NCI-H774 (cell line): ENCODE measurements around the gene OXSM.

ENCODE experiments used
- DNase-seq: peaks from one replicate; lab custom pipeline; 2025; lab: John Stamatoyannopoulos, UW

Gene OXSM

GRCh38 chr3:25804676-25805075 lies 14.8 kb downstream of the OXSM start:
- DNase-seq, result no peak

GRCh38 chr3:25812644-25813043 lies 22.8 kb downstream of the OXSM start:
- no peak for DNase-seq

DNA sequence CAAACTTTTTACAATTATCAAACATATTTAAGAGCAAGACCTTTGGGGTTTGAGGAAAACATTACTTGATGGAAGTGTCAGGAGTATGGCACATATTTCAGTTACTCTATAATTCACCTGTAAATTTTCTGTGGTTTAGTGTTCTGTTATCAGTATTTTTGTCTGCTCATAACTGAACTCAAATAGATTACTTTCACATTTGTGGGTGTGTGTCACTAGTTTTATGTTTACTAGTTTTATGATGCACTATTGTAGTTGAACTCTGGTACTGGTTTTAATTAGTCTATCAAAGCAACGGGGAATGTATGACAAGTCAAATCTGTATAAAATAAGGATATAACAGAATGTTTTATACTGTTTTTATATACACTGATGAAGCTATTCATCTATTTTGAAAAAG lies 27.2 kb downstream of the OXSM start:
- DNase-seq, result no peak

GRCh38 chr3:25817638-25818037 lies 27.7 kb downstream of the OXSM start:
- no peak for DNase-seq

GRCh38 chr3:25818335-25818734 lies 28.4 kb downstream of the OXSM start:
- DNase-seq, result no peak

DNA sequence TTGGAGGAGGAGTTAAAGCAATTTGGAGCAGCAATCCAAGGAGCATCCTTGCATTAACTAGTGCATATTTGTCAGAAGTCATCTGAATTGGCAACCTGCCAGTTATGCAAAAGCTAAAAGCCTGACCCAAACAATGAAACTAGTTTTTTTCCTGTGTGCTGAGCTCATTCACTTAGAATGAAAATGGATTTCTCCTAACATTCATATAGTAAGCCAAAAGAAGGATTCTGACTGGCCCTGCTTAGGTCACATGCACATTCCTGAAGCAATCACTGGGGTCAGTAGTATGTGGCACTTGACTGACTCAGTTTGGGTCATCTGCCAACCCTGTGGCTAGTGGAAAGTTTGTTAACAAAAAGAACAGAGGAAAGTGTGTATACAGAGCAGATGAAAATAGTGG lies 30.5 kb downstream of the OXSM start:
- DNase-seq, result no peak

- no peak for DNase-seq
Measured at GRCh38 chr3:25820816-25821486, 31.1 kb downstream of the OXSM start.

- DNase-seq, result no peak
Measured at GRCh38 chr3:25821746-25822573, 32.1 kb downstream of the OXSM start.

DNA sequence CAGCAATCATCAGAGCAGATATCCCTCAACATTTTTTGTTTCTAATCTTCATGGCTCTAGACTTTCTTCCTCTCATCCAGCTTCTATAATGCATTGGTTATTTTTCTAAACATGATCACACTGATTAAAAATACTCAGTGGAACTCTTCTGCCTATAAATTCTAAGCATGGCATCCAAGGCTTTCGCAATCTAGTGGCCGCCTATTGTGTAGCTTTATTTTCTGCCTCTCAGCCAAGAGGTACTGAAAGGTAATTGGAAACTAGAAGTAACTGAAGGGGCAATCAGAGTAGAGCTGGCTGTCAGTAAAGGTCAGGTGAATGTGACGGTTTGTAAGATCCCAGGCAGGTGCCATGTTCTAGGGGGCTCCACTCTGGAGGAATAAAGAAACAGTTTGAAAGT lies 33.4 kb downstream of the OXSM start:
- DNase-seq, result no peak

- DNase-seq, result no peak
Measured at GRCh38 chr3:25826510-25826909, 36.6 kb downstream of the OXSM start.

GRCh38 chr3:25830373-25831280 lies 40.7 kb downstream of the OXSM start:
- DNase-seq, result no peak

- DNase-seq, result no peak
Measured at GRCh38 chr3:25831578-25831977, 41.7 kb downstream of the OXSM start.

DNA sequence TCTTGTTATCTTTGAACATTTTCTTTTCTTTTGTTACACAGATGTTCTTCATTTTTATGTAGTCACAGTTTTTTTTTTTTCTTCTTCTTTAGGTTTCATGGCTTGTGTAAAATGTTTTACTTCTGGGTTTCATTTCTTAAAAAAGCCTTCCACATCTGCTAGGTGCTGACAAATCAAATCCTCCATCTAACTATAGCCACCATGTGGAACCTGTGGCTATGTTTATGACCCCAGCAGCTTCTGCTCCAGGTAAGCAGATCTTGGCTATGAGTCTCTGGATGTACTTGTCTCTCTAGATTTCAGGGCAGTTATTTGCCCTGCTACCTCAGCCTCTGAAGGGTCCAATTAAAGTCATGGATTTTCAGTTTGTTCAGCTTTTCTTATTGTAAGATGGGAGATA lies 44.5 kb downstream of the OXSM start:
- DNase-seq, result no peak

DNA sequence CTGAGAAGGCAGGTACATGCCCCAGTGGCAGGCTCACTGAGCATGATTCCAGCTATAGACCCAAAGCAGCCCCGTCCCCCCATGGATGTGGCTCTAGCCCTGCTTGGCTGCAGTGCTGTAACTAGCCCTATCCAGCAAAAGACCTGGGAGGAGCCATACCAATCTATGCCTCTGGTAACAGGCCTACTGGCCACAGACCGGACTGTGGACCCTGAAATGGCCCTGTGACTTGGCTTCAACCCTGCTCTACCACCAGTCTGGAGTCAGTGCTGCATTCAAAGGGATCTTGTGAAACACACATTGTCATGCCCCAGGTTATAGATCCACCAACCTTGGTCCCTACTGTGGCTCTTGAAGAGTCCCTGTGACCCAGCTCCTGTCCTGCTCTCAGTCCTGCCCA lies 46.7 kb downstream of the OXSM start:
- DNase-seq, result no peak

DNA sequence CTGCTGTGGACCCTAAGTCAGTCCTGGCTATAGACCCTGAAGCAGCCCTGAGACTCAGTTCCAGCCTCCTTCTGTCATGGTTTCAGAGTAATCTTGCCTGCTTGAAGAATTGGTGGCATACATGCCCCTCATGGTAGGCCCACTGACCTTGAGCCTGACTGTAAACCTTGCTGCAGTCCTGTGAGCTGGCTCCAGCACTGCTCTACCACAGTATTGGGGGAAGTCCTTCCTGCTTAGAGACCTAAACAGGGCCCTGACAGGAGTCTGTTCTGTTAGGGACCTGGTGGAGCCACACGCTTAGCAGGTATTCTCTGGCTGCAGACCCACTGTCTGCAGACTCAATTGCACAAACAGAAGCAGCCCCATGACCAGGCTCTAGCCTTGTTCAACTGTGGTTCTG lies 47.1 kb downstream of the OXSM start:
- no peak for DNase-seq

DNA sequence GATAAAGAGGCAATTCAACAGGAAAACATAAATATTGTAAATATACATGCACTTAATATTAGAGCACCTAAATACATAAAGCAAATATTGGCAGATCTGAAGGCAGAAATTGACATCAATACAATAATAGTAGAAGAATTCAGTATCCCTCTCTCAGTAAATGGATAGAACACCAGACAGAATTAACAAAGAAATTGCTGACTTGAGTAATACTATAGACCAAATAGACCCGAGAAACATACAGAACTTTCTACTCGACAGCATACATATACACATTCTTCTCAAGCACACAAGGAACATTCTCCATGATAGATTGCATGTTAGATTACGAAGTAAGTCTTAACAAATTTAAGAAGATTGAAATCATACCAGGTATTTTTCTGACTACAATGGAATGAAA lies 50.2 kb downstream of the OXSM start:
- DNase-seq, result no peak

- no peak for DNase-seq
Measured at GRCh38 chr3:25843332-25843731, 53.4 kb downstream of the OXSM start.
